CD14-positive monocyte (primary cell): ENCODE data around the gene MGAT4A. TPM values are rescaled to one million over a fixed set of nuclear protein-coding genes. Genes with fewer than 3 reads are reported as not detected.
"Not testable (repeated sequence)": the region's sequence is repeated elsewhere in the genome, so short reads cannot be mapped to it uniquely, and the experiment has no call there.

Source experiments
- DNase-seq, 3 donors: peaks; one replicate each; pipeline ENCODE4 v3.0.0-alpha.2; 2011 to 2022
- H2AFZ ChIP-seq: 2 replicates; pipeline ENCODE4 v1.6.0; 2012; ENCODE audit warnings: mild to moderate bottlenecking, low read depth, low read length, inconsistent platforms; ENCODE audit not compliant: insufficient read depth, poor library complexity, severe bottlenecking
- H3K27ac ChIP-seq, 2 donors: 1 replicate in 1 of 2; 2 replicates in 1 of 2; pipeline ENCODE4 v1.5.1; 2012 to 2013; ENCODE audit warnings: low read length in 2 of 2, control low read depth in 1 of 2, inconsistent platforms in 1 of 2, low read depth in 1 of 2, mild to moderate bottlenecking in 1 of 2
- H3K27me3 ChIP-seq, 2 donors: one replicate each; pipeline versions ENCODE4 v1.6.0 to v1.6.1; 2011 to 2013; ENCODE audit warnings: low read length in 2 of 2; ENCODE audit not compliant: control insufficient read depth in 2 of 2, insufficient read depth in 2 of 2
- H3K36me3 ChIP-seq, 2 donors: replicated peaks in 1 of 2; 1 replicate in 1 of 2; 2 replicates in 1 of 2; pipeline versions ENCODE4 v1.5.1 to v1.6.1; 2012 to 2013; ENCODE audit warnings: low read length in 2 of 2, control low read depth in 1 of 2, inconsistent platforms in 1 of 2, mild to moderate bottlenecking in 1 of 2; ENCODE audit not compliant: insufficient read depth in 2 of 2, control insufficient read depth in 1 of 2
- H3K4me1 ChIP-seq, 2 donors: 1 replicate in 1 of 2; 2 replicates in 1 of 2; pipeline versions ENCODE4 v1.5.1 to v1.6.1; 2012 to 2013; ENCODE audit warnings: low read length in 2 of 2, control low read depth in 1 of 2, inconsistent platforms in 1 of 2, mild to moderate bottlenecking in 1 of 2, moderate library complexity in 1 of 2; ENCODE audit not compliant: insufficient read depth in 2 of 2, control insufficient read depth in 1 of 2
- H3K4me2 ChIP-seq: replicated peaks from 2 replicates; pipeline ENCODE3; 2012; ENCODE audit warnings: low read length, moderate library complexity, mild to moderate bottlenecking; ENCODE audit not compliant: poor library complexity, severe bottlenecking; ENCODE audit errors: extremely low read depth
- H3K4me3 ChIP-seq, 3 experiments: fragments of 200-600 bp in 1 of 3; sonication (generic) in 1 of 3; replicated peaks in 1 of 3; 1 replicate in 2 of 3; 2 replicates in 1 of 3; pipeline ENCODE4 v1.5.1; 2011 to 2013; ENCODE audit warnings: low read length in 3 of 3, mild to moderate bottlenecking in 3 of 3, control low read depth in 2 of 3, low read depth in 2 of 3, inconsistent platforms in 1 of 3, moderate library complexity in 1 of 3
- H3K79me2 ChIP-seq: 2 replicates; pipeline ENCODE4 v1.6.0; 2012; ENCODE audit warnings: mild to moderate bottlenecking, control low read depth, inconsistent platforms, low read length, moderate library complexity; ENCODE audit not compliant: insufficient read depth
- H3K9ac ChIP-seq: 2 replicates; pipeline ENCODE4 v1.6.0; 2017; ENCODE audit warnings: low read length, mild to moderate bottlenecking; ENCODE audit not compliant: insufficient read depth, poor library complexity, severe bottlenecking
- H3K9me3 ChIP-seq, 2 donors: replicated peaks in 1 of 2; 1 replicate in 1 of 2; 2 replicates in 1 of 2; pipeline versions ENCODE4 v1.5.1 to v1.6.1; 2012 to 2013; ENCODE audit warnings: low read length in 2 of 2, control low read depth in 1 of 2; ENCODE audit not compliant: control insufficient read depth in 1 of 2, insufficient read depth in 1 of 2
- H4K20me1 ChIP-seq: 2 replicates; pipeline ENCODE4 v1.6.0; 2012; ENCODE audit warnings: mild to moderate bottlenecking, low read length, control low read depth, moderate library complexity; ENCODE audit not compliant: insufficient read depth
- H3K27ac Mint-ChIP-seq, 7 donors: one replicate each; pipeline ENCODE4 v1.8.0; 2020; ENCODE audit warnings: mild to moderate bottlenecking in 7 of 7, mixed read lengths in 7 of 7, moderate library complexity in 6 of 7, inconsistent platforms in 2 of 7
- H3K27me3 Mint-ChIP-seq, 3 donors: one replicate each; pipeline ENCODE4 v1.8.0; 2021 to 2022; ENCODE audit warnings: low read depth in 3 of 3, mild to moderate bottlenecking in 3 of 3, mixed read lengths in 3 of 3, moderate library complexity in 3 of 3, inconsistent platforms in 1 of 3
- H3K36me3 Mint-ChIP-seq, 2 donors: one replicate each; pipeline ENCODE4 v1.8.0; 2020; ENCODE audit warnings: mixed read lengths in 2 of 2, inconsistent platforms in 1 of 2, mild to moderate bottlenecking in 1 of 2
- H3K4me1 Mint-ChIP-seq: one replicate; pipeline ENCODE4 v1.8.0; 2020; ENCODE audit warnings: mild to moderate bottlenecking, mixed read lengths
- H3K4me3 Mint-ChIP-seq, 2 donors: one replicate each; pipeline ENCODE4 v1.8.0; 2020; ENCODE audit warnings: mild to moderate bottlenecking in 2 of 2, mixed read lengths in 2 of 2, moderate library complexity in 1 of 2
- H3K9me3 Mint-ChIP-seq, 7 donors: one replicate each; pipeline ENCODE4 v1.8.0; 2020 to 2022; ENCODE audit warnings: mixed read lengths in 7 of 7, mild to moderate bottlenecking in 6 of 7, moderate library complexity in 6 of 7, inconsistent platforms in 2 of 7
- CTCF ChIP-seq: fragments of 200-600 bp; IDR thresholded peaks from one replicate; pipeline ENCODE4 v1.8.0; 2022; ENCODE audit warnings: antibody characterized with exemption, mild to moderate bottlenecking
- WGBS: methylation state at CpG from one replicate; pipeline ENCODE4 v1.1.5; 2013; ENCODE audit warnings: missing lambda C conversion rate; ENCODE audit not compliant: insufficient coverage; 5-methylcytosine and 5-hydroxymethylcytosine counted together
- intact Hi-C, 2 donors: fragments of 100-400 bp; cut with micrococcal nuclease; formaldehyde crosslinking; loops; one replicate each; pipeline versions ENCODE4 v1.15.0 to v1.15.1; 2023
- polyA plus RNA-seq, 3 donors: library from polyadenylated mRNA; depleted of rRNA in 1 of 3; unstranded in 2 of 3; stranded (reverse) in 1 of 3; fragments of 300-500 nt in 2 of 3; fragments of >200 nt in 1 of 3; fragmentation: Illumina TruSeq in 2 of 3; gene quantifications; 1 replicate in 2 of 3; 2 replicates in 1 of 3; pipeline ENCODE4 v1.2.3, GENCODE V29; 2012 to 2021

MGAT4A gene
- polyA plus RNA-seq, 3 donors, result 24.3 to 35.9 (median 35.1) TPM

- Histone ChIP-seq H3K36me3 (peaks cover 4 to 20% of the 10 kb centered on the region in 2 donors), H3K4me3 (peak overlapping the region; percentile 46 to 72 (median 62)), H3K79me2 (peaks cover 76% of the 10 kb centered on the region), H2AFZ (peak overlapping the region; percentile 79), H3K9me3 (no peaks in the 10 kb centered on the region), H3K9ac (peak overlapping the region; percentile 74), H3K27ac (peak overlapping the region in 1 of 2 donors; percentile 59), H3K4me1 (peaks cover 32 to 44% of the 10 kb centered on the region in 2 donors), H3K27me3 (no peaks in the 10 kb centered on the region), H4K20me1 (peaks cover 19% of the 10 kb centered on the region), H3K4me2 (peak overlapping the region; percentile 79)
- H3K36me3 Mint-ChIP-seq, result peaks cover 11 to 20% of the 10 kb centered on the region in 2 donors
- H3K9me3 Mint-ChIP-seq, result peaks cover 0 to 4% (median 0%) of the 10 kb centered on the region in 7 donors
- H3K27me3 Mint-ChIP-seq, result peaks cover 0 to 4% (median 3%) of the 10 kb centered on the region in 3 donors
- no peak overlapping the region for H3K27ac Mint-ChIP-seq
- TF ChIP-seq CTCF, result no peak
- no peak for DNase-seq
- peaks cover 47% of the 10 kb centered on the region for H3K4me1 Mint-ChIP-seq
- H3K4me3 Mint-ChIP-seq, result peak overlapping the region; percentile 77 to 90
- intact Hi-C loops, result loop anchor here (5.0 to 10.0 kb wide), 2 partner anchors 93 to 95 kb away; no protein-coding TSS in a partner anchor
- WGBS, result no CpG with 5 or more reads among the region's 10 CpGs
Measured at GRCh38 chr2:98729652-98730051, 1.3 kb downstream of the MGAT4A start.

GRCh38 chr2:98728088-98728718, 2.7 kb downstream of the MGAT4A start:
- H3K9ac ChIP-seq, intact Hi-C loops, H3K27me3 Mint-ChIP-seq, H3K27me3 ChIP-seq, H3K9me3 Mint-ChIP-seq, H2AFZ ChIP-seq, H3K4me3 ChIP-seq, H3K4me2 ChIP-seq, H3K9me3 ChIP-seq, DNase-seq, H3K4me3 Mint-ChIP-seq, H3K27ac Mint-ChIP-seq, H3K27ac ChIP-seq: not testable (repeated sequence)
- H3K36me3 Mint-ChIP-seq, result peaks cover 22 to 34% of the 10 kb centered on the region in 2 donors
- H3K4me1 ChIP-seq, result peaks cover 23 to 34% of the 10 kb centered on the region in 2 donors
- 100% methylated on average over 1 of the region's 5 CpGs for WGBS
- peaks cover 37% of the 10 kb centered on the region for H3K4me1 Mint-ChIP-seq
- H4K20me1 ChIP-seq, result peaks cover 22% of the 10 kb centered on the region
- H3K79me2 ChIP-seq, result peaks cover 89% of the 10 kb centered on the region
- peaks cover 15 to 35% of the 10 kb centered on the region in 2 donors for H3K36me3 ChIP-seq
